Suprapubic skin (tissue), 4 donors: ENCODE data around the gene MBP. TPM values are rescaled to one million over a fixed set of nuclear protein-coding genes. Genes with fewer than 3 reads are reported as not detected.

Experiments
- DNase-seq, 2 donors: peaks; one replicate each; pipeline ENCODE4 v3.0.0-alpha.2; 2019; ENCODE audit warnings: low spot score in 2 of 2
- H3K27ac ChIP-seq: fragments of 200-600 bp; sonication (generic); one replicate; pipeline ENCODE4 v1.5.1; 2019
- H3K27me3 ChIP-seq: fragments of 200-600 bp; sonication (generic); one replicate; pipeline ENCODE4 v1.5.1; 2019
- H3K36me3 ChIP-seq: fragments of 200-600 bp; sonication (generic); one replicate; pipeline ENCODE4 v1.5.1; 2019
- H3K4me1 ChIP-seq: fragments of 200-600 bp; sonication (generic); one replicate; pipeline ENCODE4 v1.5.1; 2019
- H3K4me3 ChIP-seq: fragments of 200-600 bp; sonication (generic); one replicate; pipeline ENCODE4 v1.5.1; 2019; ENCODE audit warnings: mild to moderate bottlenecking
- H3K9me3 ChIP-seq: fragments of 200-600 bp; sonication (generic); one replicate; pipeline ENCODE4 v1.5.1; 2019
- EP300 ChIP-seq: sonication (generic); formaldehyde crosslinking; IDR thresholded peaks from one replicate; pipeline ENCODE4 v1.6.1; 2017; ENCODE audit warnings: antibody characterized with exemption
- POLR2A ChIP-seq, 2 donors: fragments of 450-650 bp; IDR thresholded peaks; one replicate each; pipeline ENCODE4 v1.6.1; 2017; ENCODE audit warnings: antibody characterized with exemption in 2 of 2, mild to moderate bottlenecking in 2 of 2, moderate library complexity in 2 of 2
- POLR2AphosphoS5 ChIP-seq, 3 donors: sonication (generic); formaldehyde crosslinking; IDR thresholded peaks; one replicate each; pipeline ENCODE4 v1.6.1; 2017; ENCODE audit warnings: antibody characterized with exemption in 3 of 3
- WGBS: methylation state at CpG from one replicate; pipeline ENCODE4 v1.1.5; 2018; 5-methylcytosine and 5-hydroxymethylcytosine counted together
- total RNA-seq, 4 donors: library from RNA; depleted of rRNA; stranded (reverse); fragments of >200 nt; gene quantifications; one replicate each; pipeline ENCODE4 v1.1.0, GENCODE V29; 2016
- TF ChIP-seq, protein P1 (sequence below), 2 donors: fragments of 200-600 bp in 1 of 2; fragments of 450-650 bp in 1 of 2; sonication (generic) in 1 of 2; IDR thresholded peaks; one replicate each; pipeline ENCODE4 v1.5.1; 2016 to 2019; ENCODE audit warnings: antibody characterized with exemption in 2 of 2, mild to moderate bottlenecking in 1 of 2, moderate library complexity in 1 of 2

The MBP gene
- total RNA-seq, 4 donors from 2014 or later = 37.0 to 100 (median 69.3) TPM

- 38% methylated on average over 5 of the region's 8 CpGs for WGBS
- TF ChIP-seq POLR2A (IDR thresholded peaks at IDR 0.05) (no peak), EP300 (no peak)
- Histone ChIP-seq H3K36me3 (no peaks in the 10 kb centered on the region), H3K9me3 (no peaks in the 10 kb centered on the region), H3K4me1 (peaks cover 65% of the 10 kb centered on the region), H3K4me3 (no peak overlapping the region), H3K27ac (peak overlapping the region; percentile 89), H3K27me3 (no peaks in the 10 kb centered on the region)
- DNase-seq = peak in 1 of 2 donors; percentile 57
Measured at GRCh38 chr18:77100751-77101355, 31.7 kb downstream of the MBP start.

DNA sequence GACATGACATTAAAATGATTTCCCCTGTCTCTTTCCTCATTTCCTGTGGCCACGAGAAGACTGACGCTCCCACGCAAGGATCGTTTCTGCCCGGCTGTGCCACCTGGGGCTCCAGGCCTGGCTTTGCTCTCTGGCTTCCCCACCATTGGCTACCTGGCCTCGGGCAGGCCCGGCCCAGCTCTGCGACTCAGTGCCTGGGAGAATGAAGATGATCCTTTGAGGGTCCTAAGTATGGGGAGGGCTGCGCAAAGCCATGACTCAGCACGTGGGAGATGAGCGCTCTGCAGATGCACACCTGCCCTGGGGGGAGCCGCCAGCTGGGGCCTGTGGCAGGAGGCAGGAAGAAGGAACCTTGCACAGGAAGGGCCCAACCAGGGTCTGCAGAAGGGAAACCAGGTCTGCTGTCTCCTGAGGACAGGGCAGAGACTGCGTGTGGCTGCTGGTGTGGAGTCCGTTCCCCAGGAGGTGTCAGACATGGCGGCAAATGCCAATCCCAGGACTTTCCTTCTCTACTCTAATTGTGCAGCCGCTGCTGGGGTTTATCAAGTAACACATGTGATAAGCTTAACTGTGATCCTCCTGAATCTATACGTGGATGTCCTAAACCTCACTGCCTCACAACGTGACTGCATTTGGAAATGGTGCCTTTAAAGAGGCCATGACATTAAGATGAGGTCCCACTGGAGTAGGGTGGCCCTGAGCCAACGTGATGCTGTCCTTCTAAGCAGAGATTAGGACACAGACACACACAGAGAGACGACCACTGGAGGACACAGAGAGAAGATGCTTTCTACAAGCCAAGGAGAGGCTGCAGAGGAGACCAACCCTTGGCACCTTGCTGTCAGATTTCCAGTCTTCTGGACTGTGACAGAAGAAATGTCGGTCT lies 32.9 kb downstream of the MBP start:
- peak in 1 of 2 donors; percentile 73 for DNase-seq
- TF ChIP-seq, protein P1, sequence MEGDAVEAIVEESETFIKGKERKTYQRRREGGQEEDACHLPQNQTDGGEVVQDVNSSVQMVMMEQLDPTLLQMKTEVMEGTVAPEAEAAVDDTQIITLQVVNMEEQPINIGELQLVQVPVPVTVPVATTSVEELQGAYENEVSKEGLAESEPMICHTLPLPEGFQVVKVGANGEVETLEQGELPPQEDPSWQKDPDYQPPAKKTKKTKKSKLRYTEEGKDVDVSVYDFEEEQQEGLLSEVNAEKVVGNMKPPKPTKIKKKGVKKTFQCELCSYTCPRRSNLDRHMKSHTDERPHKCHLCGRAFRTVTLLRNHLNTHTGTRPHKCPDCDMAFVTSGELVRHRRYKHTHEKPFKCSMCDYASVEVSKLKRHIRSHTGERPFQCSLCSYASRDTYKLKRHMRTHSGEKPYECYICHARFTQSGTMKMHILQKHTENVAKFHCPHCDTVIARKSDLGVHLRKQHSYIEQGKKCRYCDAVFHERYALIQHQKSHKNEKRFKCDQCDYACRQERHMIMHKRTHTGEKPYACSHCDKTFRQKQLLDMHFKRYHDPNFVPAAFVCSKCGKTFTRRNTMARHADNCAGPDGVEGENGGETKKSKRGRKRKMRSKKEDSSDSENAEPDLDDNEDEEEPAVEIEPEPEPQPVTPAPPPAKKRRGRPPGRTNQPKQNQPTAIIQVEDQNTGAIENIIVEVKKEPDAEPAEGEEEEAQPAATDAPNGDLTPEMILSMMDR (IDR thresholded peaks at IDR 0.05) = no peak
- TF ChIP-seq POLR2A (IDR thresholded peaks at IDR 0.05) (no peak), POLR2AphosphoS5 (IDR thresholded peaks at IDR 0.05) (no peak), EP300 (no peak)
- Histone ChIP-seq H3K36me3 (peaks cover 4% of the 10 kb centered on the region), H3K27ac (no peak overlapping the region), H3K4me1 (peaks cover 60% of the 10 kb centered on the region), H3K27me3 (no peaks in the 10 kb centered on the region), H3K9me3 (no peaks in the 10 kb centered on the region), H3K4me3 (no peak overlapping the region)
- WGBS = 90% methylated on average over 20 of the region's 21 CpGs

GRCh38 chr18:77098538-77099174 lies 33.9 kb downstream of the MBP start:
- no peaks in the 10 kb centered on the region for H3K27me3 ChIP-seq
- no peak for TF ChIP-seq POLR2AphosphoS5 (IDR thresholded peaks at IDR 0.05)
- TF ChIP-seq, protein P1 (IDR thresholded peaks at IDR 0.05) = no peak
- no peak for TF ChIP-seq POLR2A (IDR thresholded peaks at IDR 0.05)
- TF ChIP-seq EP300 = no peak
- no peaks in the 10 kb centered on the region for H3K9me3 ChIP-seq
- DNase-seq = peak in 1 of 2 donors; percentile 68
- peaks cover 56% of the 10 kb centered on the region for H3K4me1 ChIP-seq
- H3K27ac ChIP-seq = peak overlapping the region; percentile 29
- WGBS = 27% methylated on average over 15 of the region's 17 CpGs
- no peak overlapping the region for H3K4me3 ChIP-seq
- peaks cover 6% of the 10 kb centered on the region for H3K36me3 ChIP-seq

- no peak overlapping the region for H3K27ac ChIP-seq
- peaks cover 6% of the 10 kb centered on the region for H3K36me3 ChIP-seq
- 66% methylated on average over 2 of the region's 2 CpGs for WGBS
- DNase-seq = peak in 1 of 2 donors; percentile 11
- H3K4me1 ChIP-seq = peaks cover 53% of the 10 kb centered on the region
- no peaks in the 10 kb centered on the region for H3K9me3 ChIP-seq
- H3K27me3 ChIP-seq = no peaks in the 10 kb centered on the region
- H3K4me3 ChIP-seq = no peak overlapping the region
- TF ChIP-seq EP300 (no peak), POLR2AphosphoS5 (IDR thresholded peaks at IDR 0.05) (no peak), POLR2A (IDR thresholded peaks at IDR 0.05) (no peak)
Measured at GRCh38 chr18:77098029-77098428, 34.6 kb downstream of the MBP start.

- Histone ChIP-seq H3K27ac (no peak overlapping the region), H3K27me3 (no peaks in the 10 kb centered on the region)
- 72% methylated on average over 11 of the region's 11 CpGs for WGBS
Measured at GRCh38 chr18:77096936-77097886, 35.4 kb downstream of the MBP start.

More at GRCh38 chr18:77096936-77097886, 35.4 kb downstream of the MBP start:
- peaks cover 45% of the 10 kb centered on the region for H3K4me1 ChIP-seq
- H3K4me3 ChIP-seq = no peak overlapping the region
- H3K36me3 ChIP-seq = peaks cover 6% of the 10 kb centered on the region
- DNase-seq = peak in 1 of 2 donors; percentile 61
- TF ChIP-seq POLR2A (IDR thresholded peaks at IDR 0.05) (no peak), EP300 (no peak), POLR2AphosphoS5 (IDR thresholded peaks at IDR 0.05) (no peak)
- TF ChIP-seq, protein P1 (IDR thresholded peaks at IDR 0.05) = no peak
- H3K9me3 ChIP-seq = no peaks in the 10 kb centered on the region
